Loucy (cell line): ENCODE results near the gene DCP1A.

Experiments
- H2AFZ ChIP-seq: fragments of 200-600 bp; sonication (generic); 2 replicates; pipeline ENCODE4 v1.6.0; 2016; ENCODE audit warnings: antibody characterized with exemption, mild to moderate bottlenecking, low read length, moderate library complexity
- H3F3A ChIP-seq: fragments of 200-600 bp; 2 replicates; pipeline ENCODE4 v1.6.0; 2016; ENCODE audit warnings: antibody characterized with exemption, low read depth, mild to moderate bottlenecking
- H3K27me3 ChIP-seq: fragments of 200-600 bp; sonication (generic); 2 replicates; pipeline ENCODE4 v1.6.1; 2014; ENCODE audit warnings: low read length, mild to moderate bottlenecking; ENCODE audit not compliant: insufficient read depth, poor library complexity, severe bottlenecking
- H3K36me3 ChIP-seq: fragments of 200-600 bp; sonication (generic); 2 replicates; pipeline ENCODE4 v1.6.1; 2016; ENCODE audit warnings: low read length; ENCODE audit not compliant: insufficient read depth
- H3K4me1 ChIP-seq: fragments of 200-600 bp; sonication (generic); 2 replicates; pipeline ENCODE4 v1.5.1; 2014; ENCODE audit warnings: low read length, mild to moderate bottlenecking; ENCODE audit not compliant: insufficient read depth, poor library complexity, severe bottlenecking
- H3K4me2 ChIP-seq: fragments of 200-600 bp; sonication (generic); 2 replicates; pipeline ENCODE4 v1.6.0; 2014; ENCODE audit warnings: antibody characterized with exemption, low read length, low read depth, mild to moderate bottlenecking; ENCODE audit not compliant: poor library complexity, severe bottlenecking
- H3K4me3 ChIP-seq: fragments of 200-600 bp; sonication (generic); 2 replicates; pipeline ENCODE4 v1.5.1; 2014; ENCODE audit warnings: low read length, mild to moderate bottlenecking, mixed read lengths; ENCODE audit not compliant: poor library complexity, severe bottlenecking
- H3K79me2 ChIP-seq: fragments of 200-600 bp; sonication (generic); 2 replicates; pipeline ENCODE4 v1.6.1; 2014; ENCODE audit warnings: low read length; ENCODE audit not compliant: insufficient read depth
- H3K9ac ChIP-seq: fragments of 200-600 bp; sonication (generic); 2 replicates; pipeline ENCODE4 v1.6.0; 2014; ENCODE audit warnings: mild to moderate bottlenecking, low read depth, low read length, moderate library complexity; ENCODE audit not compliant: poor library complexity, severe bottlenecking
- H3K9me2 ChIP-seq: fragments of 200-600 bp; sonication (generic); replicated peaks from 2 replicates; pipeline ENCODE4 v1.6.1; 2016; ENCODE audit warnings: low read depth, low read length, mixed read lengths
- H3K9me3 ChIP-seq: fragments of 200-600 bp; sonication (generic); 2 replicates; pipeline ENCODE4 v1.6.1; 2014; ENCODE audit warnings: mild to moderate bottlenecking, antibody characterized with exemption, low read length, low read depth; ENCODE audit not compliant: insufficient read depth
- H4K20me1 ChIP-seq: fragments of 200-600 bp; sonication (generic); 2 replicates; pipeline ENCODE4 v1.6.0; 2014; ENCODE audit warnings: antibody characterized with exemption, low read length, mild to moderate bottlenecking; ENCODE audit not compliant: insufficient read depth, poor library complexity, severe bottlenecking
- EZH2phosphoT487 ChIP-seq: fragments of 200-600 bp; IDR thresholded peaks from 2 replicates; pipeline ENCODE4 v1.6.1; 2018; ENCODE audit warnings: antibody characterized with exemption, mild to moderate bottlenecking, moderate library complexity, borderline replicate concordance
- TF ChIP-seq, protein P1 (sequence below): fragments of 200-600 bp; sonication (generic); conservative IDR thresholded peaks from 2 replicates; pipeline ENCODE4 v1.5.1; 2014; ENCODE audit warnings: mild to moderate bottlenecking, antibody characterized with exemption, low read length

The DCP1A gene

DNA sequence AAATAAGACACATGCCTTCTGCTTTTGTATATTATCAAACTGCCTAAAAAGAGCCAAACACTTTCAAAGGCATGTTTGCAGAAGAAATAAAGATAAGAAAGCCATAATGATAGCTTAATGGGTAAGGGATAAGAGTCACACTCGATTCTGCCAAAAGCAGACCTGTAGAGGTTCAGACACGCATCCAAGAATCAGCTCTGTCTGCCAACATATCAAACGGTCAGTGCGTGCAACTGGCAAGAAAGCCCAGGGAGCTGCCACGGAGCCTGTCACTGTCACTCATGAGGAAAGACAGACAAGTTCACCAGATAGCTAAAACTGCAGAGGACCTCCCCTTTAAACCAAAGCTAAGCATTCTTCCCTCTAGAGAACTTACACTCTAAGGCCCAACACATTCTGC lies 23.2 kb downstream of the DCP1A start:
- H4K20me1 ChIP-seq = peaks cover 23% of the 10 kb centered on the region
- H3K4me2 ChIP-seq = no peak overlapping the region
- peaks cover 49% of the 10 kb centered on the region for H3K79me2 ChIP-seq
- no peak overlapping the region for H2AFZ ChIP-seq
- TF ChIP-seq EZH2phosphoT487 = no peak
- TF ChIP-seq, protein P1, sequence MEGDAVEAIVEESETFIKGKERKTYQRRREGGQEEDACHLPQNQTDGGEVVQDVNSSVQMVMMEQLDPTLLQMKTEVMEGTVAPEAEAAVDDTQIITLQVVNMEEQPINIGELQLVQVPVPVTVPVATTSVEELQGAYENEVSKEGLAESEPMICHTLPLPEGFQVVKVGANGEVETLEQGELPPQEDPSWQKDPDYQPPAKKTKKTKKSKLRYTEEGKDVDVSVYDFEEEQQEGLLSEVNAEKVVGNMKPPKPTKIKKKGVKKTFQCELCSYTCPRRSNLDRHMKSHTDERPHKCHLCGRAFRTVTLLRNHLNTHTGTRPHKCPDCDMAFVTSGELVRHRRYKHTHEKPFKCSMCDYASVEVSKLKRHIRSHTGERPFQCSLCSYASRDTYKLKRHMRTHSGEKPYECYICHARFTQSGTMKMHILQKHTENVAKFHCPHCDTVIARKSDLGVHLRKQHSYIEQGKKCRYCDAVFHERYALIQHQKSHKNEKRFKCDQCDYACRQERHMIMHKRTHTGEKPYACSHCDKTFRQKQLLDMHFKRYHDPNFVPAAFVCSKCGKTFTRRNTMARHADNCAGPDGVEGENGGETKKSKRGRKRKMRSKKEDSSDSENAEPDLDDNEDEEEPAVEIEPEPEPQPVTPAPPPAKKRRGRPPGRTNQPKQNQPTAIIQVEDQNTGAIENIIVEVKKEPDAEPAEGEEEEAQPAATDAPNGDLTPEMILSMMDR = no peak
- H3K4me3 ChIP-seq = no peak overlapping the region
- no peak overlapping the region for H3K9ac ChIP-seq
- no peaks in the 10 kb centered on the region for H3K9me3 ChIP-seq
- no peaks in the 10 kb centered on the region for H3F3A ChIP-seq
- no peaks in the 10 kb centered on the region for H3K4me1 ChIP-seq
- H3K27me3 ChIP-seq = no peaks in the 10 kb centered on the region
- H3K9me2 ChIP-seq = no peaks in the 10 kb centered on the region
- peaks cover 26% of the 10 kb centered on the region; the same call in 1 of the 2 replicates for H3K36me3 ChIP-seq

DNA sequence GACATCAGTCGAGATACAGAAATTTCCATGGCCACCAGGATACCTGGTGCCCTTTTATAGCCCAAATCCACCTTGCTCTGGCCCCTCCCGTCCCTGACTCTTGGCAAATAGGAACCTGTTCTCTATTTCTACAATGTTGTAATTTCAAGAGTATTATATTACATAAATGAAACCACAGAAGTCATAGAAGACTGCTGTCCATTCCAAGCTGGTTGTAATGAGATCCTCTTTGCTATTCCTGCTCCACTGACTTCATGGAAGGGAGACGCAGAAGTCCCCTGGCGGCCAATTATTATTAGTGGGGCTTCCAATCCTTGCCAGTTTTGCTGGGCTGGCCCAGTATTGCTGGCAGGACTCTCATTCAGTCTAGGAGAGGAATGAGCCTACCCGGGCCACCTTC lies 26.6 kb downstream of the DCP1A start:
- Histone ChIP-seq H3K9me2 (no peaks in the 10 kb centered on the region), H3K9ac (no peak overlapping the region), H3K36me3 (peaks cover 33% of the 10 kb centered on the region), H3K27me3 (no peaks in the 10 kb centered on the region), H3K4me2 (no peak overlapping the region), H3K4me1 (no peaks in the 10 kb centered on the region), H3K4me3 (no peak overlapping the region), H2AFZ (no peak overlapping the region), H4K20me1 (peaks cover 20% of the 10 kb centered on the region), H3K9me3 (no peaks in the 10 kb centered on the region), H3F3A (no peaks in the 10 kb centered on the region), H3K79me2 (peaks cover 23% of the 10 kb centered on the region)
- TF ChIP-seq, protein P1 = no peak
- no peak for TF ChIP-seq EZH2phosphoT487

DNA sequence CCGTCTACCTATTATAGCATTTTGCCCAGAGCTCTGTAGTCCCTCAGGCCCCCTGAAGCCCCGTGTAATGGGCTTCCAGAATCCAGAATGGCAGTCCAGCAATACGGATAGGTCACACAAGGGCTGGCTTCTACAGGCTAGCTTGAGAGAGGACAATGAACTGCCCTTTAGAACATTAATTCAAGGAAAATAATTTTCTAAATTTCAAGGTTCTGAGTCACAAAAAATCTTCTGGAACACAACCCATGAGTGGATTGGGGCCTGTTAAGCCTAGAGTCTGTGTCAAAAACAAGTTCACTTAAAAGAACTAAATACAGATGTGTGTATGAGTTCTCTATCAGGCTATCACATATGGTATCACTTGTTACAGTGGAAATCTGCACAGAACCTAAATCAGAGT lies 28.8 kb downstream of the DCP1A start:
- H2AFZ ChIP-seq = no peak overlapping the region
- H3F3A ChIP-seq = no peaks in the 10 kb centered on the region
- no peak overlapping the region for H3K4me3 ChIP-seq
- peaks cover 36% of the 10 kb centered on the region for H3K36me3 ChIP-seq
- peaks cover 11% of the 10 kb centered on the region; the same call in 1 of the 2 replicates for H3K79me2 ChIP-seq
- no peaks in the 10 kb centered on the region for H3K9me3 ChIP-seq
- H3K4me1 ChIP-seq = no peaks in the 10 kb centered on the region
- H3K27me3 ChIP-seq = no peaks in the 10 kb centered on the region
- H3K9ac ChIP-seq = no peak overlapping the region
- peaks cover 11% of the 10 kb centered on the region for H4K20me1 ChIP-seq
- H3K9me2 ChIP-seq = no peaks in the 10 kb centered on the region
- no peak overlapping the region for H3K4me2 ChIP-seq
- TF ChIP-seq EZH2phosphoT487 = no peak
- TF ChIP-seq, protein P1 = no peak
